Mucosa of rectum (tissue), 2 donors: ENCODE results near the gene AGMO.
"Not testable (repeated sequence)": the region's sequence is repeated elsewhere in the genome, so short reads cannot be mapped to it uniquely, and the experiment has no call there.

ENCODE experiments used
- H3K27ac ChIP-seq, 2 donors: one replicate each; pipeline ENCODE4 v1.7.0; 2013; ENCODE audit warnings: inconsistent platforms in 2 of 2, low read depth in 2 of 2, low read length in 2 of 2
- H3K27me3 ChIP-seq, 2 donors: one replicate each; pipeline ENCODE4 v1.7.0; 2013; ENCODE audit warnings: low read length in 2 of 2; ENCODE audit not compliant: control insufficient read depth in 2 of 2, insufficient read depth in 2 of 2
- H3K36me3 ChIP-seq, 2 donors: one replicate each; pipeline ENCODE4 v1.7.0; 2013; ENCODE audit warnings: low read length in 2 of 2; ENCODE audit not compliant: control insufficient read depth in 2 of 2, insufficient read depth in 2 of 2
- H3K4me1 ChIP-seq, 2 donors: one replicate each; pipeline ENCODE4 v1.7.0; 2013; ENCODE audit warnings: low read length in 2 of 2, mild to moderate bottlenecking in 1 of 2; ENCODE audit not compliant: control insufficient read depth in 2 of 2, insufficient read depth in 2 of 2
- H3K4me3 ChIP-seq, 2 donors: one replicate each; pipeline ENCODE4 v1.7.0; 2013; ENCODE audit warnings: low read length in 2 of 2
- H3K9ac ChIP-seq, 2 donors: one replicate each; pipeline ENCODE4 v1.7.0; 2013; ENCODE audit warnings: low read length in 2 of 2, low read depth in 1 of 2, mild to moderate bottlenecking in 1 of 2
- H3K9me3 ChIP-seq, 2 donors: one replicate each; pipeline ENCODE4 v1.7.0; 2013; ENCODE audit warnings: low read length in 2 of 2; ENCODE audit not compliant: control insufficient read depth in 2 of 2
- donor health status: healthy.
- donor health status: Normal muscosa, but diverticular disease.

The AGMO gene

GRCh38 chr7:15547320-15547719 lies 14.5 kb downstream of the AGMO start:
- H3K4me1 ChIP-seq, H3K4me3 ChIP-seq, H3K27me3 ChIP-seq, H3K27ac ChIP-seq, H3K9me3 ChIP-seq, H3K9ac ChIP-seq, H3K36me3 ChIP-seq: not testable (repeated sequence)

GRCh38 chr7:15546272-15546792 lies 15.5 kb downstream of the AGMO start:
- Histone ChIP-seq H3K27ac (no peak overlapping the region), H3K9me3 (peaks cover 0 to 2% of the 10 kb centered on the region in 2 donors), H3K9ac (no peak overlapping the region), H3K27me3 (no peaks in the 10 kb centered on the region), H3K4me3 (no peak overlapping the region), H3K36me3 (no peaks in the 10 kb centered on the region), H3K4me1 (no peaks in the 10 kb centered on the region)

- Histone ChIP-seq H3K4me1 (no peaks in the 10 kb centered on the region), H3K27me3 (no peaks in the 10 kb centered on the region), H3K9me3 (peaks cover 0 to 2% of the 10 kb centered on the region in 2 donors), H3K9ac (no peak overlapping the region), H3K27ac (no peak overlapping the region), H3K4me3 (no peak overlapping the region), H3K36me3 (no peaks in the 10 kb centered on the region)
These were observed 17.8 kb downstream of the AGMO start for GRCh38 chr7:15544050-15544449.

- H3K4me3 ChIP-seq: no peak overlapping the region
- H3K36me3 ChIP-seq: no peaks in the 10 kb centered on the region
- peaks cover 0 to 2% of the 10 kb centered on the region in 2 donors for H3K9me3 ChIP-seq
- no peak overlapping the region for H3K9ac ChIP-seq
- H3K27me3 ChIP-seq: no peaks in the 10 kb centered on the region
- no peak overlapping the region for H3K27ac ChIP-seq
- H3K4me1 ChIP-seq: no peaks in the 10 kb centered on the region
These were observed 18.6 kb downstream of the AGMO start for GRCh38 chr7:15543256-15543655.

DNA sequence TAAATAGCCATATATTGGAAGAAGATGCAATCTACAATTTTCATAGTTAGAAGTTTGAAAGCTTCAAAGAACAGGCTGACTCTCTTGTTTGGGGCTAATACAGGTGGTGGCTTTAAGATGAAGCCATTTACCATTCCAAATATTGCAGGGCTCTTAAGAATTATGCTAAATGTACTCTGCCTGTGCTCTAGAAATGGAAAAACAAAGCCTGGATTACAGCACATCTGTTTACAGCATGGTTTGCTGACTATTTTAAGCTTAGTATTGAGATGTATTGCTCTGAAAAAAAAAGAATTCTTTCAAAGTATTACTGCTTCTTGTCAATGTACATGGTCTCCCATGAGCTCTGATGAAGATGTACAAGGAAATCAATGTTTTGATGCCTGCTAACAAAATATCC lies 34.2 kb downstream of the AGMO start:
- no peak overlapping the region for H3K9ac ChIP-seq
- no peaks in the 10 kb centered on the region for H3K9me3 ChIP-seq
- H3K27ac ChIP-seq: no peak overlapping the region
- no peaks in the 10 kb centered on the region for H3K36me3 ChIP-seq
- no peaks in the 10 kb centered on the region for H3K27me3 ChIP-seq
- H3K4me3 ChIP-seq: no peak overlapping the region
- no peaks in the 10 kb centered on the region for H3K4me1 ChIP-seq

GRCh38 chr7:15525652-15526263 lies 36.1 kb downstream of the AGMO start:
- Histone ChIP-seq H3K27me3 (no peaks in the 10 kb centered on the region), H3K9ac (no peak overlapping the region), H3K4me3 (no peak overlapping the region), H3K4me1 (no peaks in the 10 kb centered on the region), H3K9me3 (no peaks in the 10 kb centered on the region), H3K27ac (no peak overlapping the region), H3K36me3 (no peaks in the 10 kb centered on the region)

DNA sequence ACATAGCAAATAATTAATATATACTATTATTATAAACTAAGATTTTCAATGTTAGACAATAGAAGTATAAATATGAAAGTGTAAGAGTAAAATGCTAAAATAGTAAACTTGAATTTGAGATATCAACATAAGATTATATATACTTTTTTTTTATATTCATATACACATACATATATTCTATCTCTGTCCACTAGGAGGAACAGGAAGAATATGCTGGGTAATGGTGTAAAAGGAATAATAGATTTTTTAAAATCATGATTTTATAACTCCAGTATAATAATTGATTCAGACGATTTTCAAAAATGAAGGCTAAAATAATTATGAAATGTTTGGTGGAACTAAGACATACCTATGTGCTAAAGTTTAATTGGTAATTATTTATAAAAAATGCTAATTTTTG lies 37.7 kb downstream of the AGMO start:
- Histone ChIP-seq H3K4me1 (no peaks in the 10 kb centered on the region), H3K27ac (no peak overlapping the region), H3K9ac (no peak overlapping the region), H3K9me3 (no peaks in the 10 kb centered on the region), H3K4me3 (no peak overlapping the region), H3K36me3 (no peaks in the 10 kb centered on the region), H3K27me3 (no peaks in the 10 kb centered on the region)

- H3K36me3 ChIP-seq, H3K9me3 ChIP-seq, H3K4me1 ChIP-seq, H3K27me3 ChIP-seq, H3K9ac ChIP-seq, H3K27ac ChIP-seq, H3K4me3 ChIP-seq: not testable (repeated sequence)
These were observed 44.0 kb downstream of the AGMO start for GRCh38 chr7:15517865-15518264.

- Histone ChIP-seq H3K27ac (no peak overlapping the region), H3K4me1 (no peaks in the 10 kb centered on the region), H3K9ac (no peak overlapping the region)
These were observed 46.6 kb downstream of the AGMO start for GRCh38 chr7:15515252-15515651.

DNA sequence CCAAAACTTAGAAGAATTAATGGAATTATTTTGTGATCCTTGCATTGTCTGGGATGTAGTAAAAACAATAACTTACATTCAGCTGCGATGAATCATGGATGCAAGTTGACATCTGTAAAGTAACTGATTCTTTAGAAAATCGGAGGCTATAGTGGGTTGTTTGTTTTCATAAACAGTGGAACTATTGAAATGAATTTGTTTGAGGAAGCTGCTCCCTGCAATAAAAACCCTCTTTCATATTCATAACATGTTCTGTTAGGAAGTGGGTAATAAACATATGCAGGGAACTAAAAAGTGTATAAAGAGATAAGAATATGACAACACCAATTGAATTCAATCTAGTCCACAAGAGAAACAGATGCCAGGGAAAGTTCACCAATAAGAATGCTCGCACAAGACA lies 53.6 kb downstream of the AGMO start:
- H3K27ac ChIP-seq: no peak overlapping the region

More at GRCh38 chr7:15515252-15515651, 46.6 kb downstream of the AGMO start:
- H3K36me3 ChIP-seq: no peaks in the 10 kb centered on the region
- H3K27me3 ChIP-seq: no peaks in the 10 kb centered on the region
- H3K4me3 ChIP-seq: no peak overlapping the region
- H3K9me3 ChIP-seq: no peaks in the 10 kb centered on the region

GRCh38 chr7:15507708-15508107 lies 54.1 kb downstream of the AGMO start:
- H3K27ac ChIP-seq: no peak overlapping the region
- H3K4me3 ChIP-seq: no peak overlapping the region
- no peaks in the 10 kb centered on the region for H3K27me3 ChIP-seq
- no peaks in the 10 kb centered on the region for H3K36me3 ChIP-seq
- no peaks in the 10 kb centered on the region for H3K9me3 ChIP-seq
- no peak overlapping the region for H3K9ac ChIP-seq
- no peaks in the 10 kb centered on the region for H3K4me1 ChIP-seq

More for the DNA sequence above, 53.6 kb downstream of the AGMO start:
- no peaks in the 10 kb centered on the region for H3K27me3 ChIP-seq
- no peaks in the 10 kb centered on the region for H3K9me3 ChIP-seq
- H3K4me3 ChIP-seq: no peak overlapping the region
- H3K9ac ChIP-seq: no peak overlapping the region
- no peaks in the 10 kb centered on the region for H3K36me3 ChIP-seq
- H3K4me1 ChIP-seq: no peaks in the 10 kb centered on the region
